Measurements from ENCODE around the gene ABI3BP. TPM values are rescaled to one million over a fixed set of nuclear protein-coding genes. Genes with fewer than 3 reads are reported as not detected.

Gene ABI3BP
- polyA plus RNA-seq, 3 donors = not detected

DNA sequence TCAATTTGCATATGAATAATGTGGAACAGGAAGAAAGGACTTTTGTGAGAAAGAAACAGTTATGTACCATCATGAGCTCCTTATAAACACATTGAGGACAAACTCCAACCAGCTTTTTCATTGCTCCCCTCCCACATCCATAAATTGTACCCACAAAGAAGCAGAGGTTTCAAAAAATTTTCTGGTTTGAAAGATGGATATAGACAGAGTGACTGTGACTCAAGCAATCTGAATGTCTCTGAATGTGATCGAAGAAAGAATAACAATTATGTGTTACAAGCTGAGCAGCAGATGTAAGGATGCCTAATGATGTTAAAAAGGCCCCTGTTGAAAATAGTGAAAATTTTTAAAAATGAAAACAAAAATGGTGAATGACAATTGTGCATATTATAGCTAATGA is 156.6 kb downstream of the ABI3BP start:
- no peak for DNase-seq
- Mint-ChIP-seq H3K9me3 (peaks cover 0 to 2% (median 0%) of the 10 kb centered on the region in 7 donors), H3K4me3 (peak overlapping the region in 1 of 2 donors; percentile 4), H3K36me3 (no peaks in the 10 kb centered on the region), H3K4me1 (no peaks in the 10 kb centered on the region), H3K27ac (no peak overlapping the region), H3K27me3 (ENCODE audit: low read depth in 3 of 3) (peaks cover 5 to 22% (median 6%) of the 10 kb centered on the region in 3 donors)
- TF ChIP-seq, protein P1, sequence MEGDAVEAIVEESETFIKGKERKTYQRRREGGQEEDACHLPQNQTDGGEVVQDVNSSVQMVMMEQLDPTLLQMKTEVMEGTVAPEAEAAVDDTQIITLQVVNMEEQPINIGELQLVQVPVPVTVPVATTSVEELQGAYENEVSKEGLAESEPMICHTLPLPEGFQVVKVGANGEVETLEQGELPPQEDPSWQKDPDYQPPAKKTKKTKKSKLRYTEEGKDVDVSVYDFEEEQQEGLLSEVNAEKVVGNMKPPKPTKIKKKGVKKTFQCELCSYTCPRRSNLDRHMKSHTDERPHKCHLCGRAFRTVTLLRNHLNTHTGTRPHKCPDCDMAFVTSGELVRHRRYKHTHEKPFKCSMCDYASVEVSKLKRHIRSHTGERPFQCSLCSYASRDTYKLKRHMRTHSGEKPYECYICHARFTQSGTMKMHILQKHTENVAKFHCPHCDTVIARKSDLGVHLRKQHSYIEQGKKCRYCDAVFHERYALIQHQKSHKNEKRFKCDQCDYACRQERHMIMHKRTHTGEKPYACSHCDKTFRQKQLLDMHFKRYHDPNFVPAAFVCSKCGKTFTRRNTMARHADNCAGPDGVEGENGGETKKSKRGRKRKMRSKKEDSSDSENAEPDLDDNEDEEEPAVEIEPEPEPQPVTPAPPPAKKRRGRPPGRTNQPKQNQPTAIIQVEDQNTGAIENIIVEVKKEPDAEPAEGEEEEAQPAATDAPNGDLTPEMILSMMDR (IDR thresholded peaks at IDR 0.05) = no peak
- Histone ChIP-seq H3K79me2 (ENCODE audit: insufficient read depth, low read length) (no peaks in the 10 kb centered on the region), H2AFZ (ENCODE audit: insufficient read depth, low read depth, low read length, poor library complexity, severe bottlenecking) (no peak overlapping the region), H3K9me3 (replicated peaks in 1 of 2; ENCODE audit: control insufficient read depth in 1 of 2, insufficient read depth in 1 of 2, low read length in 2 of 2) (no peaks in the 10 kb centered on the region), H3K36me3 (replicated peaks in 1 of 2; ENCODE audit: control insufficient read depth in 1 of 2, insufficient read depth in 2 of 2, low read length in 2 of 2) (no peaks in the 10 kb centered on the region), H3K4me2 (replicated peaks; ENCODE audit: extremely low read depth, low read length, poor library complexity, severe bottlenecking) (no peak overlapping the region), H3K27me3 (ENCODE audit: control insufficient read depth in 2 of 2, insufficient read depth in 2 of 2, low read length in 2 of 2) (peaks cover 0 to 3% of the 10 kb centered on the region in 2 donors), H3K4me3 (replicated peaks in 1 of 3; ENCODE audit: low read depth in 2 of 3, low read length in 3 of 3) (no peak overlapping the region), H4K20me1 (ENCODE audit: insufficient read depth, low read length) (no peaks in the 10 kb centered on the region), H3K27ac (ENCODE audit: low read depth in 1 of 2, low read length in 2 of 2) (no peak overlapping the region), H3K9ac (ENCODE audit: insufficient read depth, low read length, poor library complexity, severe bottlenecking) (no peak overlapping the region), H3K4me1 (ENCODE audit: control insufficient read depth in 1 of 2, insufficient read depth in 2 of 2, low read length in 2 of 2) (no peaks in the 10 kb centered on the region)
- intact Hi-C loops (cut with micrococcal nuclease) = no loop called here
- WGBS (ENCODE audit: insufficient coverage) = 80% methylated on average over 1 of the region's 1 CpG

DNA sequence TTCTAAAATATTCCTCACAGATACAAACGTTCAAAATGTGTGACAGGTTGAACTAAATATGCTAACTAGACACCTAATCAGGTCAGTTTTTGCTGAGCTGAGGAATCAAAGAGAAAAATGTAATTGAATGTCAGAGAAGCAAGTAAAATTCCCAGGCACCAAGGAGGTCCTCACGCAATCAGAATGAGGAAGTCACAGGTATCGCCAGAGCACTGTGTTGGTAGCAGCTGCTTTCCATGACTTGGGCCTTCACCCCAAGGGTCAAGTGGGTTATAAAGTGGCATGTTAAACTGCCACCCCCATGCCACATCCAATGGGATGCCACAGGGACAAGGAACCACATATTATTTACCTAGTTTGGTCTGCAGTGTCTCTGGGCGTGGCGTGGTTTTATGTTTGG is 158.9 kb downstream of the ABI3BP start:
- H3K27me3 Mint-ChIP-seq (ENCODE audit: low read depth in 3 of 3) = peaks cover 3 to 20% (median 3%) of the 10 kb centered on the region in 3 donors
- H3K4me1 Mint-ChIP-seq = no peaks in the 10 kb centered on the region
- Histone ChIP-seq H3K4me2 (replicated peaks; ENCODE audit: extremely low read depth, low read length, poor library complexity, severe bottlenecking) (no peak overlapping the region), H4K20me1 (ENCODE audit: insufficient read depth, low read length) (no peaks in the 10 kb centered on the region), H3K27me3 (ENCODE audit: control insufficient read depth in 2 of 2, insufficient read depth in 2 of 2, low read length in 2 of 2) (peaks cover 0 to 3% of the 10 kb centered on the region in 2 donors), H3K36me3 (replicated peaks in 1 of 2; ENCODE audit: control insufficient read depth in 1 of 2, insufficient read depth in 2 of 2, low read length in 2 of 2) (no peaks in the 10 kb centered on the region), H3K79me2 (ENCODE audit: insufficient read depth, low read length) (no peaks in the 10 kb centered on the region), H2AFZ (ENCODE audit: insufficient read depth, low read depth, low read length, poor library complexity, severe bottlenecking) (no peak overlapping the region), H3K9me3 (replicated peaks in 1 of 2; ENCODE audit: control insufficient read depth in 1 of 2, insufficient read depth in 1 of 2, low read length in 2 of 2) (no peaks in the 10 kb centered on the region), H3K4me1 (ENCODE audit: control insufficient read depth in 1 of 2, insufficient read depth in 2 of 2, low read length in 2 of 2) (no peaks in the 10 kb centered on the region), H3K4me3 (replicated peaks in 1 of 3; ENCODE audit: low read depth in 2 of 3, low read length in 3 of 3) (no peak overlapping the region), H3K9ac (ENCODE audit: insufficient read depth, low read length, poor library complexity, severe bottlenecking) (no peak overlapping the region), H3K27ac (ENCODE audit: low read depth in 1 of 2, low read length in 2 of 2) (no peak overlapping the region)
- intact Hi-C loops (cut with micrococcal nuclease) = no loop called here
- DNase-seq = no peak
- TF ChIP-seq, protein P1 (IDR thresholded peaks at IDR 0.05) = no peak
- H3K27ac Mint-ChIP-seq = no peak overlapping the region
- no peaks in the 10 kb centered on the region for H3K36me3 Mint-ChIP-seq
- WGBS (ENCODE audit: insufficient coverage) = no CpG with 5 or more reads among the region's 5 CpGs
- peaks cover 0 to 2% (median 0%) of the 10 kb centered on the region in 7 donors for H3K9me3 Mint-ChIP-seq
- H3K4me3 Mint-ChIP-seq = no peak overlapping the region

Measured in CD14-positive monocyte (primary cell).